Measurements from ENCODE around the gene GRIA4. TPM values are rescaled to one million over a fixed set of nuclear protein-coding genes. Genes with fewer than 3 reads are reported as not detected.

The GRIA4 gene
- total RNA-seq, 2 experiments from 2014 or later, result not detected

DNA sequence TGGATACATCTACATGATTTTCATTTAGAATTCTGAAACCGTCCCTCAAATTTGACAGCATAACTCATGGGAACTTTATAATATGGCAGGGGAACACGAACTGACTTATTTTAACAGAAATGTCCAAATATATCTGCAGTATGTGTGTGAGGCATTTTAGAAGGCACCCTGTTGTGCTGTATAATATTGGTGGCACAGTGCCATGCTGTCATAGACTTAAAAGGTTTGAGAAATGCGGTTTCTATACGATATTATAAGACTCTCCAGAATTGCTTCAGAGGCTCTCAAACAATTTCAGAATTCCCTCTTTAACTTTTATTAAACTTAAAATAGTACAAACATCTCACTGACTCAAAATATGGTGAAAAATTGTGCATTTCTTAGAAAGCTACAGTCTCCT is 230.5 kb downstream of the GRIA4 start:
- H3K27ac Mint-ChIP-seq, result no peak overlapping the region
- H3K4me1 Mint-ChIP-seq, result no peaks in the 10 kb centered on the region
- H3K4me3 Mint-ChIP-seq, result no peak overlapping the region
- POLR2A ChIA-PET, result no interaction called here
- H3K9me3 Mint-ChIP-seq, result no peaks in the 10 kb centered on the region
- no peaks in the 10 kb centered on the region for H3K27me3 Mint-ChIP-seq
- DNase-seq (no peak), ATAC-seq (ENCODE audit: low read depth) (no peak)
- H3K36me3 Mint-ChIP-seq, result no peaks in the 10 kb centered on the region

DNA sequence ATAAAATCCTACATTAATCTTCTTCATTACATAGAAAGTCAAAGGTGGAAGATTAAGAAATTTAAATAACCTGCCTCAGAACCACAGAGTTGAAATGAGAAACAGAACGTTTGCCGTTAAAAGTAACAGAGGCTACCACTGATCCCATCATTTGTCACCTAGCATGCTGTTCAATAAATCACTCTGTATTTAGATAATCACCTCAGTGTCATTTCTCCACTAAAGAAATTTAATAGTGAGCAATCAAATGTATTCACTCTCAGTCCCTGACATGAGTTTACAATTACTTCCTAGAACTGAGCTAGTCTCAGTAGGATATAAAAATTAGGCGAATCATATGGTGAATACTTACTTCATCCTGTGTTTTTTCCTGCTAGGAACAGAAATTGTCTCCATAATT is 242.5 kb downstream of the GRIA4 start:
- Mint-ChIP-seq H3K27ac (no peak overlapping the region), H3K9me3 (no peaks in the 10 kb centered on the region), H3K27me3 (no peaks in the 10 kb centered on the region), H3K36me3 (no peaks in the 10 kb centered on the region), H3K4me3 (no peak overlapping the region), H3K4me1 (no peaks in the 10 kb centered on the region)
- no peak for DNase-seq
- POLR2A ChIA-PET, result no interaction called here
- ATAC-seq (ENCODE audit: low read depth), result no peak

DNA sequence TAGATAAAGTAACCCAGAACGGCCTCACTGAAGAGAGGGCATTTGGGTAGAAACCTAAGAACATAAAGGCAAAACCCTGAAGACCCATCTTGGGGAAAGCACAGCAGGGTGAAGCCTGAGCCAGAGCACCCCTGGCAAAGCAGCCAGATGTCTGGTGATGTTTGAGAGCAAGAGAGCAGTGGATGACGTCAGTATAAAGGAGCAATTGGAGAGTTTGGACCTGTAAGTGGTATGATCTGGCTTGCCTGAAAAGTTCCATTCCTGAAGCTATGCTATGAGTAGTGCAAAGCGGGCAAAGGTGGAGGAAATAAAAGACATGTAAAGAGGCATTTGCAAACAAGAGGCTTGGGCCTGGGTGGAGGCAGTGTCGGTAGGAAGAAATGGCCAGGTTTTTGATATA is 244.4 kb downstream of the GRIA4 start:
- Mint-ChIP-seq H3K27me3 (no peaks in the 10 kb centered on the region), H3K27ac (no peak overlapping the region), H3K36me3 (no peaks in the 10 kb centered on the region), H3K9me3 (no peaks in the 10 kb centered on the region), H3K4me1 (no peaks in the 10 kb centered on the region), H3K4me3 (no peak overlapping the region)
- no peak for DNase-seq
- POLR2A ChIA-PET, result no interaction called here
- no peak for ATAC-seq (ENCODE audit: low read depth)

DNA sequence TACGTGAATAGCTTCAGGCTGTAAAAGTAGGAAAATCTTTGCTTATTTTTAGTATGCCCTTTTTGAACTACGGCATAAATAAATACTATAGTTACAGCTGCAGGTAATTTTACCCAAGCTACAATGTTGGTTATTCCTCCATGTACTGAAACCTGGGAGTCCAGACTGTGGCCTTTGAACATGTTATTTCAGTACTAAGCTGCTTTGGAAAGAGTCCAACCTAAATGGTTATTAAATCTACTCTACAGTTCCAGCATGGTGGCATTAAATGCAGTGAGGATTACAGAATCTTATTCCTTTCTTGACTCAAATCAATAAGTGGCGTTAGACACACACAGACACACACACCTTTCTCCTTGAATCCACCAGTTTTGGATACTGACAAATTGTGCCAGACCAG is 247.1 kb downstream of the GRIA4 start:
- Mint-ChIP-seq H3K4me3 (no peak overlapping the region), H3K27me3 (peaks cover 6% of the 10 kb centered on the region), H3K4me1 (no peaks in the 10 kb centered on the region), H3K9me3 (no peaks in the 10 kb centered on the region), H3K36me3 (no peaks in the 10 kb centered on the region), H3K27ac (no peak overlapping the region)
- POLR2A ChIA-PET, result no interaction called here
- DNase-seq, result no peak
- no peak for ATAC-seq (ENCODE audit: low read depth)

DNA sequence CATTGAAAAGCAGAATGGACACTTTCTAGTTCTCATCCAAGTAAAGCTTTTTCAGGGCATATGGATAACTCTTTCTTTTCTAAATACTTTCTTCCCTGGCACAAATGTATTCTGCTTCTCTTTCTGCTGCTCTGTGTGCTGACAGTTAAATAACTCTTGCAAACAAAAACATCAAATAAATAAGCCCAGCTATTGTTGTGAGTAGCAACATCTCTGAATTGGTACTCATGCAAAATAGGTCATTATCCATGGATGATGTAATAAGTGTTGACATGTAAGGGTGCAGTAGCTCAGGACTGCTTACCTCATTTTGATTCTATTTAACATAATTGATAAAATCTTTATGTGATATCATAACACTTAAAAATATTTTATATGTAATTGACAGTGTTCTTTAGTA is 247.9 kb downstream of the GRIA4 start:
- no peaks in the 10 kb centered on the region for H3K4me1 Mint-ChIP-seq
- H3K9me3 Mint-ChIP-seq, result no peaks in the 10 kb centered on the region
- peaks cover 6% of the 10 kb centered on the region for H3K27me3 Mint-ChIP-seq
- POLR2A ChIA-PET, result no interaction called here
- ATAC-seq (ENCODE audit: low read depth), result no peak
- DNase-seq, result no peak
- no peak overlapping the region for H3K27ac Mint-ChIP-seq
- H3K4me3 Mint-ChIP-seq, result no peak overlapping the region
- H3K36me3 Mint-ChIP-seq, result no peaks in the 10 kb centered on the region

DNA sequence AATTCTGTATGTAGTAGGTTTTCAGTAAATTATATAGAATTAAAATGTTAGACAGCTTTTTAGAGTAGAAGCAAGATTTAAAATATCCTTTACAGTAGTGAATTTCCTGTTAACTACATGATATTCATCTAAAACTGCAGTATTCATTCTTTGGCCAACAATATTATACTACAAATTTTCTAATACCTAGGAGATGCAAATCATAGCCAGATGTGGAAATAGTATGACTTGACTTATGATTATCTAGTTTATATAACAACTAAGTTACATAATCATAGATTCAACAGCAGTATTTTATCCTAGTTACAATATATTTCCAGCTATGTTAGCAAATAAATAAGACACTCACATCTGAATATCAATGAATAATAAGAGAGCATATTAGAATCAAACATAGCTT is 249.0 kb downstream of the GRIA4 start:
- no peaks in the 10 kb centered on the region for H3K36me3 Mint-ChIP-seq
- no peak overlapping the region for H3K27ac Mint-ChIP-seq
- DNase-seq (no peak), ATAC-seq (ENCODE audit: low read depth) (no peak)
- no peaks in the 10 kb centered on the region for H3K9me3 Mint-ChIP-seq
- POLR2A ChIA-PET, result no interaction called here
- no peaks in the 10 kb centered on the region for H3K4me1 Mint-ChIP-seq
- H3K4me3 Mint-ChIP-seq, result no peak overlapping the region
- peaks cover 6% of the 10 kb centered on the region for H3K27me3 Mint-ChIP-seq

DNA sequence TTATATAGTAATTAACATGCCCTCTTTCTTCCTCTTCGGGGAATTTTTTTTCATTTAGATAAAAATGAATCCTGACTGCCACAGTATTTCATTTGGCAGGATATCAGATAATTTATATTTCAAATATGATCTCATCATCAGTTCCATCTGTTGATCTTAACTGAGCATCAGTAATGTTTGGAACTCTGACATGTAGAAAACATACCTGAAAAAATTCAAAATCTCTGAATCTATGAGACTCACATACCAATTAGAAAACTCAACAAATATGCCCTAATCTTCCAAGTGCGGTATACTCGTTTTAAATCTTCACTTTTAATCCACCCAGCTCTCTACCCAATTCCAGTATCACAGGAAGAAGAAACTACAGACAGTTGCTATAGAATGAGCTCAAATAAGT is 250.2 kb downstream of the GRIA4 start:
- Mint-ChIP-seq H3K9me3 (no peaks in the 10 kb centered on the region), H3K4me3 (no peak overlapping the region), H3K27me3 (peaks cover 6% of the 10 kb centered on the region), H3K36me3 (no peaks in the 10 kb centered on the region), H3K4me1 (no peaks in the 10 kb centered on the region), H3K27ac (no peak overlapping the region)
- no peak for ATAC-seq (ENCODE audit: low read depth)
- no peak for DNase-seq
- POLR2A ChIA-PET, result no interaction called here

DNA sequence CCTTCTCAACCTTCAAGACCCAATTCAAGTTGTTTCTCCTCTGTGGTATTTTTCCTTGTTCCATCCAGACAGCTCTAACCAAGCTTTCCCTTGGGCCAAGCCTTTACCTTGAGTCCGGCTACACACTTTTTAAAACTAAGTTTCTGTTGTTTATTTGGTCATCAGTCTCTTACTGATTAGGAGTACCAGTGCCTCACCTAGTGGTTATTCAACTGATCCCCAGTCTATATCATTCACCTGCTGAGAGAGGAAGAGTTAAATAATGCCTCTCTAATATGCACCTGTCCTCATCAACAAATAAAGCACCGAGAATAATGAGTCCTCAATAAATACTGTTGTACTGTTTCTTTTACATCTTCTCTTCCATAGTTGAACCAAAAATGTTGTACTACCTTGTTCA is 251.4 kb downstream of the GRIA4 start:
- H3K36me3 Mint-ChIP-seq, result no peaks in the 10 kb centered on the region
- POLR2A ChIA-PET, result no interaction called here
- H3K4me1 Mint-ChIP-seq, result no peaks in the 10 kb centered on the region
- H3K4me3 Mint-ChIP-seq, result no peak overlapping the region
- DNase-seq, result no peak
- no peaks in the 10 kb centered on the region for H3K9me3 Mint-ChIP-seq
- no peak for ATAC-seq (ENCODE audit: low read depth)
- peaks cover 6% of the 10 kb centered on the region for H3K27me3 Mint-ChIP-seq
- H3K27ac Mint-ChIP-seq, result no peak overlapping the region

DNA sequence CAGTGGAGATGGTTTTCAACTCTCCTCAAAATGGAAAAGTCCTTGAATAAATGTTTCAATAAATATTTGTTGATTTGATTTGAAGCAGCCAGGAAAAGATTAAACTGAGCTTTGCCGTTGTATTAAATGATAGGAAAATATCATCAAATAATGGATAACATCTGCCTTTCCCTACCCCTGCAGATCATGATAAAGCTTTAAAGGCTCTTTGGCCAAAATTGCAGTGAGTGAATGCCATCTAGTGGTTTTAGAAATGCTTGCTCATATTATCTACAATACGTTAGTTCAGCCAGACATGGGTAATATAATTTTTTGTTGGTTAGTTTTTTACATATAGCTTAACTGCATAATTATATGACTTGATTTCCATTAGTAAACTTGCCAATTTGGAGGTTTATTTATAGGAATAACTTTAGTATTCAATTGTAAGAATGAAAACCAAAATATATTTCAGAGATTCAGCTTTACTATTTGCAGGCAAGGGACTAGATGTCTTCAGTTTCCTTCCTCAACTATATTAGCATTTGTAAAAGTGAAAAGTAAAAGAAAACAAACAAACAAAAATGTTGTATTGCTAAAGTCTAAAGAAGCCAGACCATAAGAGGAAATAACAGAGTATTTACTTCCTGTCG is 253.0 kb downstream of the GRIA4 start:
- Mint-ChIP-seq H3K9me3 (no peaks in the 10 kb centered on the region), H3K27ac (no peak overlapping the region), H3K4me3 (no peak overlapping the region), H3K4me1 (no peaks in the 10 kb centered on the region), H3K36me3 (no peaks in the 10 kb centered on the region), H3K27me3 (peaks cover 9% of the 10 kb centered on the region)
- ATAC-seq (ENCODE audit: low read depth) (no peak), DNase-seq (no peak)
- POLR2A ChIA-PET, result no interaction called here

DNA sequence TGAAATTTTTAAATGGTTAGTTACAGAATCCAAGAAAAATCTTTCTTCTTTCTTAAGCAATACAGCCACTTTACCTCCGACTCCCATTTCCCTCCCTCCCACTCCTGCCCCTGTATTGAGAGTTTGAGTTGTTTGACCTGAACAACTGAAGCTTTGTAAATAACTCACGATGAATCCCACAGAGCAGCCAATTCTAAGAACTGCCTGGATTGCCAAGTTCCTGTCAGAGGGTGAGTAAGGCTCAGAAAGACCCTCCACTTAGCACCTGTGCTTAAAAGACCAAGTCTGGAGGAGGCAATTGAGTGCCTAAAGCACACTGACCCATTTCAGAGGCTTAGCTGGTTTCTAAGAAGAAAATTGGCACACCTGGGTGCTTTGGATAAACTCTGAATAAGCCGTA is 253.7 kb downstream of the GRIA4 start:
- ATAC-seq (ENCODE audit: low read depth) (no peak), DNase-seq (no peak)
- POLR2A ChIA-PET, result no interaction called here
- no peaks in the 10 kb centered on the region for H3K4me1 Mint-ChIP-seq
- H3K27ac Mint-ChIP-seq, result no peak overlapping the region
- H3K27me3 Mint-ChIP-seq, result peaks cover 11% of the 10 kb centered on the region
- no peaks in the 10 kb centered on the region for H3K9me3 Mint-ChIP-seq
- H3K4me3 Mint-ChIP-seq, result no peak overlapping the region
- H3K36me3 Mint-ChIP-seq, result no peaks in the 10 kb centered on the region

DNA sequence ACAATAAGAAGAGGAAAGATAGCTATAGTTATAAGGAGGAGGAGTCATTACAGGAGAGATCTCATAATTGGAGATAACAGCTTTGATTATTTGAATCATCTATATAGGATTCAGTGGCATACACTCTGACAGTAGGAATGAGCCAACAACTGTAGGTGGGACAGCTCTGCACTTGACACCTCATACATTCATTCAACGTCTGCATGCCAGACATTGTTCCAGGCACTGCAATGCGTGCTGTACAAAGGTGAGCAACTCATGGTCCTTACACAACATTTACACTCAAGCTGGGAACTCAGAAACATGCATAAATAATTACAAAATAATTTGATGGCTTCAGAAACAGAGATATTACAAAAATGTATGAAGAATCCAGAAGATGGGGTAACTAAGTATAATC is 257.9 kb downstream of the GRIA4 start:
- Mint-ChIP-seq H3K27me3 (peaks cover 5% of the 10 kb centered on the region), H3K27ac (no peak overlapping the region), H3K4me1 (no peaks in the 10 kb centered on the region), H3K4me3 (no peak overlapping the region), H3K36me3 (no peaks in the 10 kb centered on the region), H3K9me3 (no peaks in the 10 kb centered on the region)
- POLR2A ChIA-PET, result no interaction called here
- ATAC-seq (ENCODE audit: low read depth) (no peak), DNase-seq (no peak)

DNA sequence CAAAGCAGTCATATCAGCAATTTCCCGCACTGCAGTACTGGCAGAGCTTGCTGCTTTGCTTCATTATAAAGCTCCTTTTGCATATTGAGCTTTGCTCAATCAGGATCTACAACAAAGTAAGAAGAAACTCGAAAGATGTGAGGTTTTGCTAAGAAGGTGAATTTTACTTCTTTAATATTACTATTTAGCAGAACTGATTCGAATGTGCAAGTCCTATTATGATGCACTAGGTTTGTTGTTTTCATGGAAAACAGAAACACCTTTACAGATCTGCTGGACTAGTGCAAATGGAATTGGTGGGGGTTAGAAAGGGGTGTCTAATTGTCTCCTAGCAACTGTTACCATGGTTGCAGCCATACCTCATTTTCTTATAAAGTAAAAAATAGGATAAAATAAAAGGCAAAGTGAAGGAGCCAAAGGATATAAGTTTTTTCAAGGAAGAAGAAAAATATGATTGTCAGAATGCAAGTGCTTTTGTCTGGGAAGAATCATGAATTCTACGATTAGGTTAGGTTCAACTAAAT is 259.0 kb downstream of the GRIA4 start:
- H3K9me3 Mint-ChIP-seq, result peaks cover under 1% of the 10 kb centered on the region
- H3K36me3 Mint-ChIP-seq, result no peaks in the 10 kb centered on the region
- no peak for ATAC-seq (ENCODE audit: low read depth)
- no peak for DNase-seq
- peaks cover 5% of the 10 kb centered on the region for H3K27me3 Mint-ChIP-seq
- no peak overlapping the region for H3K27ac Mint-ChIP-seq
- POLR2A ChIA-PET, result no interaction called here
- no peaks in the 10 kb centered on the region for H3K4me1 Mint-ChIP-seq
- H3K4me3 Mint-ChIP-seq, result no peak overlapping the region

DNA sequence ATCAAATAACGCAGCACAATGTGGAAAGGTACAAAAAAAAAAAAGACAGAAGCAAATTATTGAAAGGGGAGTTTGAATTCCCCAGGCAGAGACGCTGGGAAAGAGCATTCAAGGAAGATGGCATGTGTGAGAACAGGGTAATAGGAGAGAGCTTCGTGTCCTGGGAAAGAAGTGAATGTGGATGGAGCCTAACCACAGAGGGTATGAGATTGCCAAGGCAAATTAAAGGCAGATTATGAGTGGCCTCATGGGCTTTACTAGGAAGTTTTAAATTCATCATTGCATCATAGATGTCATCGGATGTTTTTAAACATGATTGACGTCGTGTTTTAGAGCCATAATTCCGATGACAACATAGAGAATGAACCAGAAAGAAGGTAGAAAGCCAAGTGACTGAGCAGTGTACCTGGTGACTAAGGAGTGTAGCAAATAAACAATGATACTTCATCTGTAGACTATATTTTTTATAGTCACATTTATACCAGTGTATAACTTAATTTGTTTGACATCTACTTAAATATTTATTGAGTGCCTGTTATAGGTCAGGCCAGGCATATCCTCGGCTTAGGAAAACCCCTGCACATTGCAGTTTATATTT is 260.7 kb downstream of the GRIA4 start:
- POLR2A ChIA-PET, result no interaction called here
- no peak overlapping the region for H3K27ac Mint-ChIP-seq
- H3K4me1 Mint-ChIP-seq, result no peaks in the 10 kb centered on the region
- no peak overlapping the region for H3K4me3 Mint-ChIP-seq
- DNase-seq (no peak), ATAC-seq (ENCODE audit: low read depth) (no peak)
- H3K36me3 Mint-ChIP-seq, result no peaks in the 10 kb centered on the region
- H3K27me3 Mint-ChIP-seq, result peaks cover 5% of the 10 kb centered on the region
- peaks cover 1% of the 10 kb centered on the region for H3K9me3 Mint-ChIP-seq

DNA sequence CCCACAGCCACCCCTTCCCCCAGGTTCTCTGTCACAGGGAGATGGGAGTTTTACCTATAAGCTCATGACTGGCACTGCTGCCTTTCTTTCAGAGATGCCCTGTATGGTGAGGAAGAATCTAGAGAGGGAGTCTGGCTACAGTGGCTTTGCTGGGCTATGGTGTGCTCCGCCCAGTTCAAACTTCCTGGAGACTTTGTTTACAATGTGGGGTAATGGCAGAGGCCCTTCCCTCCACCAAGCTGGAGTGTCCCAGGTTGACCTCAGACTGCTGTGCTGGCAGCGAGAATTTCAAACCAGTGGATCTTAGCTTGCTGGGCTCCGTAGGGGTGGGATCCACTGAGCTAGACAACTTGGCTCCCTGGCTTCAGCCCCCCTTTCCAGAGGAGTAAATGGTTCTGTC is 268.6 kb downstream of the GRIA4 start:
- H3K27ac Mint-ChIP-seq, result no peak overlapping the region
- POLR2A ChIA-PET, result no interaction called here
- no peaks in the 10 kb centered on the region for H3K27me3 Mint-ChIP-seq
- ATAC-seq (ENCODE audit: low read depth), result no peak
- no peak for DNase-seq
- no peak overlapping the region for H3K4me3 Mint-ChIP-seq
- peaks cover 1% of the 10 kb centered on the region for H3K9me3 Mint-ChIP-seq
- H3K36me3 Mint-ChIP-seq, result no peaks in the 10 kb centered on the region
- no peaks in the 10 kb centered on the region for H3K4me1 Mint-ChIP-seq
